ENCODE measurements around the gene KIAA0753. TPM values are rescaled to one million over a fixed set of nuclear protein-coding genes. Genes with fewer than 3 reads are reported as not detected.

The KIAA0753 gene
- total and polyA plus RNA-seq, 2 of the 8 experiments (the other 6 are each of a cell fraction or from before 2014, with no cell fraction given), result 5.0 to 27.1 TPM

GRCh38 chr17:6651354-6651918, 10.9 kb upstream of the KIAA0753 start, which contains the start of the genes C17orf100 and MED31:
Gene C17orf100, plus strand, starts transcription at chr17:6651762. Its CDS starts 152 bp downstream, at chr17:6651914.
Gene MED31, minus strand, starts transcription at chr17:6651605. Its CDS starts 77 bp downstream, at chr17:6651528.
- 0 out of 2 replicates have a peak within 1 kb of the TSS, but pooled peaks have one; percentile 83 for H2AFZ ChIP-seq (ENCODE audit: low read length)
- H2BK12ac ChIP-seq (ENCODE audit: low read depth, low read length), result peak within 1 kb of the TSS; percentile 81
- peak within 1 kb of the TSS; percentile 96 for H4K91ac ChIP-seq (replicated peaks; ENCODE audit: insufficient read length, low read length)
- peaks cover 19% of the 10 kb centered on the region for H3K23me2 ChIP-seq (ENCODE audit: low read depth, low read length)
- no peak within 1 kb of the TSS for H3K14ac ChIP-seq (ENCODE audit: insufficient read length)
- H3K18ac ChIP-seq (ENCODE audit: extremely low read depth, low read length), result peak within 1 kb of the TSS; percentile 86
- peak within 1 kb of the TSS; percentile 88 for H2BK5ac ChIP-seq (ENCODE audit: low read depth, low read length)
- FAIRE-seq, result peak; percentile 19
- peak within 1 kb of the TSS; percentile 1 for H3K56ac ChIP-seq (replicated peaks; ENCODE audit: insufficient read length, low read depth, low read length)
- peak within 1 kb of the TSS in 3 of 4 experiments; percentile 66 to 89 (median 72); a peak in 6 of 7 replicates for H3K9ac ChIP-seq (replicated peaks in 1 of 4; ENCODE audit: extremely low read depth in 1 of 4, low read depth in 3 of 4, low read length in 3 of 4)
- H3K79me2 ChIP-seq (ENCODE audit: control insufficient read depth in 1 of 2, insufficient read depth in 2 of 2, low read length in 2 of 2), result peaks cover 0 to 25% of the 10 kb centered on the region in 2 experiments; a peak in 2 of 4 replicates
- H2BK15ac ChIP-seq (ENCODE audit: low read length), result peak within 1 kb of the TSS; percentile 85
- H2BK20ac ChIP-seq (ENCODE audit: low read length), result no peak within 1 kb of the TSS
- H4K20me1 ChIP-seq (replicated peaks in 1 of 2; ENCODE audit: control insufficient read depth in 1 of 2, insufficient read depth in 2 of 2, low read length in 2 of 2), result peaks cover 0 to 2% of the 10 kb centered on the region in 2 experiments
- H3K4me3 ChIP-seq (ENCODE audit: extremely low read depth in 1 of 4, insufficient read depth in 2 of 4, low read depth in 3 of 4, low read length in 4 of 4), result peak within 1 kb of the TSS; percentile 84 to 100 (median 88)
- no peaks in the 10 kb centered on the region; the same call in 1 of the 2 replicates for H3K79me1 ChIP-seq (ENCODE audit: low read depth, low read length)
- H3K4me1 ChIP-seq (replicated peaks in 1 of 4; ENCODE audit: control insufficient read depth in 3 of 4, insufficient read depth in 4 of 4, low read length in 3 of 4), result peaks cover 3 to 22% (median 14%) of the 10 kb centered on the region in 4 experiments
- H3K4me2 ChIP-seq (ENCODE audit: insufficient read depth in 1 of 2, low read depth in 2 of 2, low read length in 2 of 2), result peak within 1 kb of the TSS; percentile 91 to 98
- peak in 1 of 2 experiments; percentile 97 for DNase-seq (ENCODE audit: low read depth in 1 of 2, low spot score in 2 of 2)
- H3K4ac ChIP-seq (replicated peaks; ENCODE audit: insufficient read length, low read depth, low read length), result peak within 1 kb of the TSS; percentile 66
- WGBS, 2 experiments (ENCODE audit: extremely low coverage in 1 of 2, insufficient coverage in 1 of 2, insufficient read length in 1 of 2, insufficient replicate concordance in 2 of 2, low coverage in 1 of 2, low lambda C conversion rate in 2 of 2, missing lambda C conversion rate in 1 of 2), result 4% methylated on average over 35 of the region's 35 CpGs; no CpG with 5 or more reads in 1 of the 2 experiments
- CTCF ChIA-PET (ENCODE audit: partially characterized antibody), result interaction anchor here (0.7 to 1.1 kb wide), 2 partner anchors 10 to 210 kb away, joined by 3 to 4 read pairs; partner anchors contain the start of gene TXNDC17
- peak within 1 kb of the TSS; percentile 85 for H4K8ac ChIP-seq (ENCODE audit: extremely low read depth, insufficient read depth, low read length)
- no peak within 1 kb of the TSS; the same call in 1 of the 2 replicates for H2AK5ac ChIP-seq (ENCODE audit: low read depth, low read length)
- H2BK120ac ChIP-seq (replicated peaks; ENCODE audit: low read depth, low read length), result peak within 1 kb of the TSS; percentile 96
- no peaks in the 10 kb centered on the region; a peak in 1 of 4 replicates for H3K9me3 ChIP-seq (ENCODE audit: insufficient read depth in 2 of 2, low read depth in 1 of 2, low read length in 1 of 2)
- peaks cover 4 to 33% (median 24%) of the 10 kb centered on the region in 4 experiments for H3K27me3 ChIP-seq (replicated peaks in 1 of 4; ENCODE audit: control insufficient read depth in 3 of 4, extremely low read depth in 1 of 4, insufficient read depth in 3 of 4, low read length in 3 of 4)
- POLR2A ChIA-PET (ENCODE audit: partially characterized antibody), result interaction anchor here (0.8 to 1.2 kb wide), 3 partner anchors 11 to 345 kb away, joined by 3 to 11 read pairs (median 6); partner anchors contain the start of genes KIAA0753 and TXNDC17
- H3K23ac ChIP-seq (ENCODE audit: insufficient read length), result no peak within 1 kb of the TSS
- peaks cover 0 to 10% (median 2%) of the 10 kb centered on the region in 4 experiments; a peak in 3 of 8 replicates for H3K36me3 ChIP-seq (ENCODE audit: control insufficient read depth in 2 of 4, insufficient read depth in 4 of 4, low read length in 3 of 4)
- H3K27ac ChIP-seq (ENCODE audit: low read depth, low read length), result peak within 1 kb of the TSS; percentile 67; the same call in 1 of the 2 replicates
- H4K5ac ChIP-seq (ENCODE audit: insufficient read length, low read depth, low read length), result peak within 1 kb of the TSS; percentile 42
- TF ChIP-seq JUND (IDR thresholded peaks at IDR 0.05; ENCODE audit: low read length) (no peak), BRCA1 (IDR thresholded peaks at IDR 0.05; ENCODE audit: low read depth, low read length) (no peak), PHF8 (conservative IDR thresholded peaks at IDR 0.05; ENCODE audit: low read depth, low read length) (0 out of 2 replicates have a peak, but pooled peaks have one; percentile 25), CEBPB (IDR thresholded peaks at IDR 0.05; ENCODE audit: low read depth, low read length) (no peak), EGR1 (IDR thresholded peaks at IDR 0.05; ENCODE audit: borderline replicate concordance, low read depth, low read length) (no peak), EP300 (IDR thresholded peaks at IDR 0.05; ENCODE audit: borderline replicate concordance in 1 of 2, low read depth in 2 of 2, low read length in 2 of 2) (no peak), HDAC2 (IDR thresholded peaks at IDR 0.05; ENCODE audit: borderline replicate concordance in 1 of 2, low read depth in 2 of 2, low read length in 2 of 2) (0 out of 4 replicates have a peak, but pooled peaks have one; percentile 33 to 62), GABPA (IDR thresholded peaks at IDR 0.05; ENCODE audit: borderline replicate concordance, insufficient read depth, low read length) (peak; percentile 88), SAP30 (IDR thresholded peaks at IDR 0.05; ENCODE audit: insufficient read depth, insufficient replicate concordance, low read length) (peak; percentile 88), ASH2L (IDR thresholded peaks at IDR 0.05; ENCODE audit: low read length) (peak; percentile 58), JUN (IDR thresholded peaks at IDR 0.05; ENCODE audit: low read depth, low read length) (no peak)
